ENCODE data around the gene KIF21A.

The KIF21A gene

DNA sequence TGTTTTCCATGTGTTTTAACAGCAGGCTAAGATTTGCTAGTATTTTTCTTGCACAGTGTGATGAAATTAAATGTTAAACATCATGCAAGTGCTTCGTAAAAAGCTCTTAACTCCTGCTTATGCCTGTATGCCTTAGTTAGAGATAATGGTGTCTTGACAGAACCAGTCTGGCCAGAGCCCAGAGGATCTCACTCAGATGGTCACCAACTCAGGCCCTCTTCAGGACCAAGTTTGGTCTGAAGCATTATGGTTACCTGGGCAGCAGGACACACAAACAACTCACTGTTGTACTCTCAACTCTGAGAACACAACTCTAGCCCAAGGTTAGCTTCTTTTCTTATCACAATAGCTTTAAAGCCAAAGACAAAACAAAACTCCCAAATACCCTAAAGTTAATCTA lies 115.4 kb downstream of the KIF21A start:
- TF ChIP-seq EZH2phosphoT487 (IDR thresholded peaks at IDR 0.05; ENCODE audit: low read depth), result no peak
- TF ChIP-seq, protein P1, sequence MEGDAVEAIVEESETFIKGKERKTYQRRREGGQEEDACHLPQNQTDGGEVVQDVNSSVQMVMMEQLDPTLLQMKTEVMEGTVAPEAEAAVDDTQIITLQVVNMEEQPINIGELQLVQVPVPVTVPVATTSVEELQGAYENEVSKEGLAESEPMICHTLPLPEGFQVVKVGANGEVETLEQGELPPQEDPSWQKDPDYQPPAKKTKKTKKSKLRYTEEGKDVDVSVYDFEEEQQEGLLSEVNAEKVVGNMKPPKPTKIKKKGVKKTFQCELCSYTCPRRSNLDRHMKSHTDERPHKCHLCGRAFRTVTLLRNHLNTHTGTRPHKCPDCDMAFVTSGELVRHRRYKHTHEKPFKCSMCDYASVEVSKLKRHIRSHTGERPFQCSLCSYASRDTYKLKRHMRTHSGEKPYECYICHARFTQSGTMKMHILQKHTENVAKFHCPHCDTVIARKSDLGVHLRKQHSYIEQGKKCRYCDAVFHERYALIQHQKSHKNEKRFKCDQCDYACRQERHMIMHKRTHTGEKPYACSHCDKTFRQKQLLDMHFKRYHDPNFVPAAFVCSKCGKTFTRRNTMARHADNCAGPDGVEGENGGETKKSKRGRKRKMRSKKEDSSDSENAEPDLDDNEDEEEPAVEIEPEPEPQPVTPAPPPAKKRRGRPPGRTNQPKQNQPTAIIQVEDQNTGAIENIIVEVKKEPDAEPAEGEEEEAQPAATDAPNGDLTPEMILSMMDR (IDR thresholded peaks at IDR 0.05; ENCODE audit: low read depth, low read length), result no peak
- H3K9ac ChIP-seq (ENCODE audit: low read length), result no peak overlapping the region
- no peaks in the 10 kb centered on the region for H3K27me3 ChIP-seq (ENCODE audit: low read depth, low read length)
- no peaks in the 10 kb centered on the region for H3K9me3 ChIP-seq (ENCODE audit: insufficient read depth, low read length)
- no peak overlapping the region for H3K4me2 ChIP-seq (ENCODE audit: low read length)
- no peak overlapping the region for H3K27ac ChIP-seq (ENCODE audit: low read length)
- no peaks in the 10 kb centered on the region for H3K4me1 ChIP-seq (ENCODE audit: low read length)
- H4K20me1 ChIP-seq (ENCODE audit: insufficient read depth, low read length), result no peaks in the 10 kb centered on the region
- H2AFZ ChIP-seq (ENCODE audit: low read depth, low read length), result no peak overlapping the region
- no peak overlapping the region for H3K4me3 ChIP-seq (ENCODE audit: low read length)
- H3K36me3 ChIP-seq (replicated peaks; ENCODE audit: low read depth, low read length), result peaks cover 11% of the 10 kb centered on the region
- no peaks in the 10 kb centered on the region for H3K79me2 ChIP-seq (ENCODE audit: low read length)

DNA sequence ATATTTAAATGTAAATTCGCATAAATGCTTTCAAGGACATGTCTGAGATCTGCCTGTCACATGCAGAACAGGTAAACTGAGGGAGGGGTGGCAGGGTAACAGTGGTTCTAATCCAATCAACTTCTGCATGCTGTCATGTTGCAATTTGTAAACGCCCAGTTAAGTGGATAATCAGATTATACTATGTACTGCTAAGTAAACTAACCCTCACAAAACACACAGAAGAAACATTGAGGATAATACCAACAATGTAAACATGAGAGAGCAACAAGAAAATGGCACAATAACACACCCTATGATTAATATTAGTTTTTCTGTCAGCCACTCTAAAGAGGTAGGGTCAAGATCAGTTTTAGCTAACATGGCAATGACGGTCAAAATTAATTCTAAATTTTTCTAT lies 123.7 kb downstream of the KIF21A start:
- Histone ChIP-seq H3K36me3 (replicated peaks; ENCODE audit: low read depth, low read length) (no peaks in the 10 kb centered on the region), H3K4me1 (ENCODE audit: low read length) (no peaks in the 10 kb centered on the region), H3K27ac (ENCODE audit: low read length) (no peak overlapping the region), H3K4me3 (ENCODE audit: low read length) (no peak overlapping the region), H3K9me3 (ENCODE audit: insufficient read depth, low read length) (no peaks in the 10 kb centered on the region), H3K79me2 (ENCODE audit: low read length) (no peaks in the 10 kb centered on the region), H4K20me1 (ENCODE audit: insufficient read depth, low read length) (no peaks in the 10 kb centered on the region), H3K9ac (ENCODE audit: low read length) (no peak overlapping the region), H2AFZ (ENCODE audit: low read depth, low read length) (no peak overlapping the region), H3K27me3 (ENCODE audit: low read depth, low read length) (no peaks in the 10 kb centered on the region), H3K4me2 (ENCODE audit: low read length) (no peak overlapping the region)
- TF ChIP-seq, protein P1 (IDR thresholded peaks at IDR 0.05; ENCODE audit: low read depth, low read length), result no peak

DNA sequence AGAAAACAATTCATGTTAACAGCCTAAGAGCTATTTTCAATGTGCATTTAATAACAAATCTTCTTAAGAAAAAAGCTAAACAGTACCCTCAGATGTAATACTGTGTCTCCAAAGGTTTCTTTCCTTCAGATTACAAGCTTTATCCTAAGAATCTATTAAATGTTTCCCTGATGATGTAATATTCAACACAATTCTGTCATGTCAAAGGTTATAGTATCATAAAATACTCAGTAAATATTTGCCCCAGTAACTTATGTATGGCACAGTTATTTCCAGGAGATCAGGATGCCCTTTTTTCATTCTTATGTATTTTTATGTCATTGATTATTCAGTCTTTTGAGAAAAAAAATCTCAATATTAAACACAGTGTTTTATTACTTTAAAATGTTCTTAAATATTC lies 128.4 kb downstream of the KIF21A start:
- TF ChIP-seq, protein P1 (IDR thresholded peaks at IDR 0.05; ENCODE audit: low read depth, low read length), result no peak
- no peak for TF ChIP-seq EZH2phosphoT487 (IDR thresholded peaks at IDR 0.05; ENCODE audit: low read depth)
- H3K4me3 ChIP-seq (ENCODE audit: low read length), result no peak overlapping the region
- H2AFZ ChIP-seq (ENCODE audit: low read depth, low read length), result no peak overlapping the region
- H3K4me1 ChIP-seq (ENCODE audit: low read length), result no peaks in the 10 kb centered on the region
- no peaks in the 10 kb centered on the region for H3K79me2 ChIP-seq (ENCODE audit: low read length)
- no peak overlapping the region for H3K27ac ChIP-seq (ENCODE audit: low read length)
- no peaks in the 10 kb centered on the region for H3K9me3 ChIP-seq (ENCODE audit: insufficient read depth, low read length)
- no peaks in the 10 kb centered on the region for H4K20me1 ChIP-seq (ENCODE audit: insufficient read depth, low read length)
- H3K36me3 ChIP-seq (replicated peaks; ENCODE audit: low read depth, low read length), result no peaks in the 10 kb centered on the region
- no peak overlapping the region for H3K9ac ChIP-seq (ENCODE audit: low read length)
- no peaks in the 10 kb centered on the region for H3K27me3 ChIP-seq (ENCODE audit: low read depth, low read length)
- no peak overlapping the region for H3K4me2 ChIP-seq (ENCODE audit: low read length)

DNA sequence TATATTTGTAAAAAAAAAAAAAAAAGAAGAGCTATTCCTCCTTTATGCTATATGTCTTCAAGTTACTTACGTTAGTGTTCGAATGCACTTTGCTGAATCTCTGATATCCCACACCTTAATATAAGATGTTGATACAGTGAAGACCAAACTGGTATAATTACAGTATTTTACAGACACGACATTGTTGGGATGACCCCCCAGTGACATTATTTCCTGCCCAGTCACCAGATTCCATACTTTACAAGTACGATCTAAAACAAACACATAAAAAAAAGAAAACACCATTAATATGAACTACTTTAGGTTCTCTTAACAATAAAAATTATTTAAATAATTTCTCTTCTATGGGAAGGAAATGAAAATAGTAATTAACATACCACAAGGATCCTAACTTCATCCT lies 133.4 kb downstream of the KIF21A start:
- no peak overlapping the region for H3K9ac ChIP-seq (ENCODE audit: low read length)
- H3K36me3 ChIP-seq (replicated peaks; ENCODE audit: low read depth, low read length), result no peaks in the 10 kb centered on the region
- no peaks in the 10 kb centered on the region for H4K20me1 ChIP-seq (ENCODE audit: insufficient read depth, low read length)
- no peak overlapping the region for H3K4me2 ChIP-seq (ENCODE audit: low read length)
- no peaks in the 10 kb centered on the region for H3K4me1 ChIP-seq (ENCODE audit: low read length)
- TF ChIP-seq, protein P1 (IDR thresholded peaks at IDR 0.05; ENCODE audit: low read depth, low read length), result no peak
- TF ChIP-seq EZH2phosphoT487 (IDR thresholded peaks at IDR 0.05; ENCODE audit: low read depth), result no peak
- no peak overlapping the region for H3K27ac ChIP-seq (ENCODE audit: low read length)
- H3K79me2 ChIP-seq (ENCODE audit: low read length), result no peaks in the 10 kb centered on the region
- H2AFZ ChIP-seq (ENCODE audit: low read depth, low read length), result no peak overlapping the region
- H3K27me3 ChIP-seq (ENCODE audit: low read depth, low read length), result no peaks in the 10 kb centered on the region
- H3K4me3 ChIP-seq (ENCODE audit: low read length), result no peak overlapping the region
- H3K9me3 ChIP-seq (ENCODE audit: insufficient read depth, low read length), result no peaks in the 10 kb centered on the region
